NB4 (cell line): ENCODE results near the gene METTL24.
"Not testable (repeated sequence)": the region's sequence is repeated elsewhere in the genome, so short reads cannot be mapped to it uniquely, and the experiment has no call there.

Experiments
- CTCF ChIP-seq: IDR thresholded peaks from one replicate; pipeline ENCODE4 v1.5.1; 2012; ENCODE audit warnings: low read depth, low read length
- MAX ChIP-seq: IDR thresholded peaks from 2 replicates; pipeline ENCODE4 v1.6.1; 2011; ENCODE audit warnings: low read depth, low read length
- POLR2A ChIP-seq: IDR thresholded peaks from 2 replicates; pipeline ENCODE4 v1.6.1; 2011; ENCODE audit warnings: mild to moderate bottlenecking; ENCODE audit not compliant: insufficient read length; ENCODE audit errors: extremely low read depth

GRCh38 chr6:110305832-110306231 is 52.3 kb downstream of the METTL24 start:
- TF ChIP-seq POLR2A, CTCF, MAX: not testable (repeated sequence)
